ENCODE measurements around the gene PTPRF.
A peak's percentile ranks its signal among the peaks of the same experiment; 100 is the strongest.
"Not testable (repeated sequence)": the region's sequence is repeated elsewhere in the genome, so short reads cannot be mapped to it uniquely, and the experiment has no call there.

PTPRF gene

GRCh38 chr1:43638381-43638780 is 107.7 kb downstream of the PTPRF start:
- not testable (repeated sequence) for DNase-seq

GRCh38 chr1:43639976-43640794 is 109.5 kb downstream of the PTPRF start:
- no peak for DNase-seq

- DNase-seq, result no peak
These were observed 113.9 kb downstream of the PTPRF start for GRCh38 chr1:43644558-43644957.

GRCh38 chr1:43645461-43645860 is 114.8 kb downstream of the PTPRF start:
- DNase-seq, result no peak

GRCh38 chr1:43647331-43647730 is 116.6 kb downstream of the PTPRF start:
- DNase-seq, result not testable (repeated sequence)

- peak; percentile 55 for DNase-seq
These were observed 117.7 kb downstream of the PTPRF start for GRCh38 chr1:43648221-43648847.

- no peak for DNase-seq
These were observed 118.3 kb downstream of the PTPRF start for GRCh38 chr1:43648876-43649477.

GRCh38 chr1:43650310-43651085 is 119.8 kb downstream of the PTPRF start:
- peak; percentile 99 for DNase-seq

- no peak for DNase-seq
These were observed 120.5 kb downstream of the PTPRF start for GRCh38 chr1:43651188-43651587.

GRCh38 chr1:43651902-43652301 is 121.2 kb downstream of the PTPRF start:
- peak; percentile 29 for DNase-seq

GRCh38 chr1:43653339-43653738 is 122.7 kb downstream of the PTPRF start:
- DNase-seq, result peak; percentile 84

- peak; percentile 82 for DNase-seq
These were observed 123.2 kb downstream of the PTPRF start for GRCh38 chr1:43653893-43654292.

GRCh38 chr1:43655953-43656352 is 125.3 kb downstream of the PTPRF start:
- no peak for DNase-seq

- DNase-seq, result no peak
These were observed 128.8 kb downstream of the PTPRF start for GRCh38 chr1:43659212-43660166.

- no peak for DNase-seq
These were observed 129.7 kb downstream of the PTPRF start for GRCh38 chr1:43660355-43660754.

- no peak for DNase-seq
These were observed 133.7 kb downstream of the PTPRF start for GRCh38 chr1:43664369-43664768.

- no peak for DNase-seq
These were observed 135.9 kb downstream of the PTPRF start for GRCh38 chr1:43666608-43667007.

- DNase-seq, result no peak
These were observed 138.3 kb downstream of the PTPRF start for GRCh38 chr1:43668956-43669355.

GRCh38 chr1:43669878-43670277 is 139.2 kb downstream of the PTPRF start:
- DNase-seq, result no peak

GRCh38 chr1:43671193-43671592 is 140.5 kb downstream of the PTPRF start:
- DNase-seq, result no peak

GRCh38 chr1:43671626-43672330 is 141.1 kb downstream of the PTPRF start:
- DNase-seq, result no peak

All from hematopoietic multipotent progenitor cell treated with erythropoietin and hydrocortisone succinate and interleukin-3 and kit ligand, for 6 days (in vitro differentiated cells).